ENCODE measurements around the gene DHRS12.

The DHRS12 gene

DNA sequence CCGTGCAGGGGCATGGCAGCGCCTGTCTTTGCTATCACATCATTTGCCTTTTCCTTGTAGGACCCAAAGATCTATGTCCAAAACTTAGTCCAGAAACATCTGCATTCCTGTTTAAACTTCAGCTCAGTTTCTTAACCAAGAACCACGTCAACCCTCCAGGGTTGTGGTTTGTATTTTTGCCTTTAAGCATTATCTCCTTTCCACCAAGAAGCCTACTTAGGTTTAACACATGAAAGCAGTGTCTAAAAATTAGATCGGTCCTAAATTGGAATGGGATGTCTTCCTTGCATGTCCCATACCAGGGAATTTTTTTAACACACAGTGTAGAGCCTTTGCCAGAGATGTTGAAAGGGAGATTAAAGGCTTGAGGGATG lies 38.8 kb downstream of the DHRS12 start:
- no peak for DNase-seq (ENCODE audit: low read depth, low spot score)
- no peak overlapping the region for H3K27ac ChIP-seq

DNA sequence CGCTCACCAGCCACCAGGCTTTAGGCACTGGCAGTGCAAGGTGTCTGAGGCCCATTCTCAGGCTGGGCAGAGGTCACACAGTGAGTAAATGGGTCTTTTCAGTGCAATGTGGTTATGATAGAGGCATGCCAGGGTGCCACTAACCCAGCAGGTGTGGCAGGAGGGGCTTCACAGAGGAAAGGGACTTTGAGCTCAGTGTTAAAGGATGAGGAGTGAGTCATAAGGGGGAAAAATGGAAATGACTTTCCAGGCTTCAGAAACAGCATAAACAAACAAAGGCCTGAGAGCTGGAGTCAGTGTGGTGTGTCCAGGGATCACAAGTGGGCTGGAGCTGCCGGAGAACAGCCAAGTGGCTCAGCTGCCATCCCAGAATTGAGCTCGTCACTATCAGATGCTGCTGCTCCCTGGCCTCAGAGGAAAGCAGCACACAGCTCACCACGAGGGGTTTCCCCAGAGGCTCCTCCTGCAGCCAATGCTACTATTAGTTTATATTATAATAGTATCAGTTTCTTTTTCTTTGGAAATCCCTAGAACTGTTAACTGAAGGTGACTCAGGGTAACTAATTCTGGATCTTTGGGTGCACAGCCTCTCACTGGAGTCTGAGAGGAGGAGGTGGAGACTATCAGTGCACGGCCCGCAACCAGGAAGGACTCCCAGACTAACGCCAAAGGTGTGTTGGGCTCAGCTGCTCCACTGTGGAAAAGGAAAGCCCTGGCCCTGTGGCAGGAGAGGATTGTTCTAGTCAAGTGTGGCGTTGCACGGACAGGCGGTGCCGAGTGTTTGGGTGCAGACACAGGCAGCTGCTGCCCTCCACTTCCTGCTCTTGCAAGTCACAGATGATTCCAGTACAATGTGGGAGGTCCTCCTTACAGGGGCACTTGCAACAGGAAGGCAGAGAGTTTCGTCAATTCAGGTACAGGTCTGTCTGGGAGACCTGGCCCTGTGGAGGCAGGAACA lies 39.5 kb downstream of the DHRS12 start:
- H3K27ac ChIP-seq: no peak overlapping the region

DNA sequence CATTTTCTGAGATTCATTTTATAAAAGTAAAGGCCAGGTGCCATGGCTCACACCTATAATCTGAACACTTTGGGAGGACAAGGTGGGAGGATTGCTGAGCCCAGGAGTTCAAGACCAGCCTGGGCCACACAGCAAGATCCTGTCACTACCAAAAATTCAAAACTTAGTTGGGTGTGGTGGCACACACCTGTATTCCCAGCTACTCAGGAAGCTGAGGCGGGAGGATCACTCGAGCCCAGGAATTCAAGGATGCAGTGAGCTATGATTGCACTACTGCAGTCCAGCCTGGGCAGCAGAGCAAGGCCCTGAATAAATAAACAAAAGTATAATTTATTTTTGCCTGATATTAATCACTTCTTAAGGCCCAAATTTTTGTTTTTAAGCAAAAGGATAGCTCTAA lies 40.5 kb downstream of the DHRS12 start:
- H3K27ac ChIP-seq: no peak overlapping the region
- no peak for DNase-seq (ENCODE audit: low read depth, low spot score)

More for the DNA sequence above, 39.5 kb downstream of the DHRS12 start:
- no peak for DNase-seq (ENCODE audit: low read depth, low spot score)

DNA sequence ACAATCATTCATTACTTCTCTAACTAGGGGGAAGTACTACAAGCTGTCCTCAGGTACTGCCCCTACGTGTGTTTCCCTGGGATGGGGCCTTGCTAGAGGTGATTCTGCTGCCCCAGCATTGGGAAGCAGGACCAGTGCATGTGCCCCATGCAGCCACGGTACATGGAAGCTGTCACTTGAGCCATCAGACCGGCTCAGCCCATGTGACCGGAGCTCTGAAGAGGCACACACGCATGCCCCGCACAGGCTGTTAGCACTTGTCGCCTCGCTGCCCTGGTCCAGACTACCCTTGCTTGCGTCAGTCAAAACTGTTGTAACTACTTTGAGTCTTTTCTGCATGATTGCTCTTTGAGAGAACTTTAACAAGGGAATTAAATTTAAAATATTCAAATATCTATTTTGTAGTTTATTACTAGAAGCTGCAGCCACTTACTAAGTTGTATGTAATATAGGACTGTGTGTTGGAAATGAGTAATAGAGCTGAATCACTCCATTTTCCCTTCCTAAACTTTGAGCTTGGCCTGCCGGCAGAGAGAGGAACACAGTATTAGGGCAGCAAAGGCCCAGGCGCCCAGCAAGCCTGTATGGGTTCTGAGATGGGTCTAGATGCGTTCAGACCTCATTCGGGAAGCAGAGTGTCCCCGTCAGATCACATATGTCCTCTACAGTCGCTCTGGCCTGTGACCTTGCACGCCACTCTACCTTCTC lies 42.2 kb downstream of the DHRS12 start:
- no peak overlapping the region for H3K27ac ChIP-seq
- no peak for DNase-seq (ENCODE audit: low read depth, low spot score)

DNA sequence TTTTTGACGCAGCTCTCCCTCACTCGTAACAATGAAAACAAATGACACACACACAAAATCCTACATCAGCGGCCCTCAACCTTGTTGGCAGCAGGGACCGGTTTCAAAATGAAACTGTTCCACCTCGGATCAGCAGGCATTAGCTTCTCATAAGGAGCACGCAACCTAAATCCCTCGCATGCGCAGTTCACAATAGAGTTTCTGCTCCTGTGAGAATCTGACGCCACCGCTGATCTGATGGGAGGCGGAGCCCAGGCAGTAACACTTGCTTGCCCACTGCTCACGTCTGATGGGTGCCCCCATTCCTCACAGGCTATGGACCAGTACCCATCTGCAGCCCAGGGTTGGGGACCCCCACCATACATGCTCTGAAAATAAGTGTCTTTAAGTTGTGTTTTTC lies 43.4 kb downstream of the DHRS12 start:
- H3K27ac ChIP-seq: no peak overlapping the region
- DNase-seq (ENCODE audit: low read depth, low spot score): no peak

DNA sequence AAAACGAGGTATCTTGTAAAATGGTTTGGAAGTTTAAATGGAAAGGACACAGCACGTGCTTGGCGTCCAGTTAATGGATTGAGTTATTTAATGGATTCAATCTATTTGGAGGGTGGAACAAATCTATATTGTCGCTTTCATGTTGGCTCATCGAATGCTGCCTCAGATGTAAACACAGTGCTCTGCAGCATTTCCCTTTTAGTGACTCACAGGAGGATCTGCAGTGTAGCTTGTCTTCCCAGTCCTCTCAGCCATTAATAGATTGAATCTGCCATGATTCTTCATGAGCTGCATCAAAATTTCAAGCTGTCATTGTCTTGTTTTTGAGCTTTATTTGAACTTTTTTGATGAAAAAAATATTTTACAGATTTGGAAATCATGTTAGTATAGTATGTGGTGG lies 44.7 kb downstream of the DHRS12 start:
- no peak for DNase-seq (ENCODE audit: low read depth, low spot score)
- H3K27ac ChIP-seq: no peak overlapping the region

DNA sequence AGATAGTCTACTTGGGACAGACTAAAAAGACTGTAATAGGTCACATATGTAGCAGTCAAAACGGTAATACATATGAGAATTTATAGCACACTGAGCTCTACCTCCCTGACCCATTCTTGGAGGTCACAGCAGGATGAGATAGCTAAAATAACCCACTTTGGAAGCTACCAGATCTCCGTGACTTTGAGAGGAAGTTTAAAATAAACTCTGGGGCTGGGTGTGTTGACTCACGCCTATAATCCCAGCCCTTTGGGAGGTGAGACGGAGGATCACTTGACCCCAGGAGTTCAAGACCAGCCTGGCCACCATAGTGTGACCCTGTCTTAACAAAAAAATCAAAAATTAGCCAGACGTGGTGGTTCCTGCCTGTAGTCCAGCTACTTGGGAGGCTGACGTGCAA lies 45.3 kb downstream of the DHRS12 start:
- no peak overlapping the region for H3K27ac ChIP-seq
- DNase-seq (ENCODE audit: low read depth, low spot score): no peak

DNA sequence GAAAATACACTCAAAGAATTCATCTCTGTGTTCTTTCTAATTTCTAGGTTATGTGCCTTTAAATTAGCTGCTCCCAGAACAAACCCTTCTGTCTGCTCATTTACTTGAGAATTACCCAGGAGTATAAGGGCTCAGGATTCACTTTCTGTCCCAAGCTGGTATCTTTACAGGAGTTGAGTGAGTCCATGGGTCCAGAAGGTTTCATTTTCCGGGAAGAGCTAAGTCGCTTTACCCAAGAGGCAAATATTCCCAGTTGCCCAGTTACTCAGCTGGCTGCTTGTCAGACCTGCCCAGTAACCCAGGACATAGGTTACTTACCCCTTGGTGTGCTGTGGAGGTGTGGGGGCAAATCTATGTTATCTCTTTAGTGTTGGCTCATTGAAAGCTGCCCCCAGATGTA lies 47.3 kb downstream of the DHRS12 start:
- H3K27ac ChIP-seq: no peak overlapping the region
- DNase-seq (ENCODE audit: low read depth, low spot score): no peak

DNA sequence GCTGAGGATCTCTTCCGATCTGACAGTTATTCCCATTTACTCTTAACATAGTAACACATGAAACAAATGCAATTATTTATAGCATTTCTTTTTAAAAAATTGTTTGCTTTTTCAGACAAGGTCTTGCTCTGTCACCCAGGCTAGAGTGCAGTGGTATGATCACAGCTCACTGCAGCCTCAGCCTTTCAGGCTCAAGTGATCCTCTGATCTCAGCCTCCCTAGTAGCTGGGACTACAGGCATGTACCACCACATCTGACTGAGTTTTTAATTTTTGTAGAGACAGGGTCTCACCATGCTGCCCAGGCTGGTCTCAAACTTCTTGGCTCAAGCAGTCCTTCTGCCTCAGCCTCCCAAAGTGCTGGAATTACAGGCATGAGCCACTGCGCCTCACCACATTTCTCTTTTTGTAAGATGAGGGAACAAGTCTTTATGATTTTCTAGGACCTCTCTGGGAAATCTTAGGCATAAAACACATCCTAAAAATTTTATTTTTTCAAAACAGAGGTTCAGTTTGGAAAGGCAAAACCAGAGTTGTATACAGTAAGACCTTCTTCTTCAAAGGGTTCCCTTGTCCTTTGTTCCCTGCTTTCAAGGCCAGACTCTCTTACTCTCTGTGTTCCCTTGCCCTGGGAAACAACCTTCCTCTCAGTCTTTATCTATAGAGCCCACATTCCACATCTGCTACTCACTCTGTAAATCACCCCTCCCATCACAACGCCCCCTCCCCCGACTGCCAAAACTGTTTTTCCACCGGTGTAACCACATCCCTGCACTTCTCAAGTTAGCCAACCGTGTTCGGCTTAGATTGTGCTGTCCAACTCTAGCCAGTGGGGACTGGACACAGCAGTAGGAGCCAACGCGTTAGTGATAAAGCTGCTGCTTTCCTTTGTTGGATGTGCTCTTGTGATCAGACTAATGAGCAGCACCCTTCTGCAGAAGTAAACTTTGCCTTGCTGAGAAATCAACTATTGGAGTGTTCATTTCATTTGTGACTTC lies 56.2 kb downstream of the DHRS12 start:
- DNase-seq (ENCODE audit: low read depth, low spot score): no peak
- no peak overlapping the region for H3K27ac ChIP-seq

DNA sequence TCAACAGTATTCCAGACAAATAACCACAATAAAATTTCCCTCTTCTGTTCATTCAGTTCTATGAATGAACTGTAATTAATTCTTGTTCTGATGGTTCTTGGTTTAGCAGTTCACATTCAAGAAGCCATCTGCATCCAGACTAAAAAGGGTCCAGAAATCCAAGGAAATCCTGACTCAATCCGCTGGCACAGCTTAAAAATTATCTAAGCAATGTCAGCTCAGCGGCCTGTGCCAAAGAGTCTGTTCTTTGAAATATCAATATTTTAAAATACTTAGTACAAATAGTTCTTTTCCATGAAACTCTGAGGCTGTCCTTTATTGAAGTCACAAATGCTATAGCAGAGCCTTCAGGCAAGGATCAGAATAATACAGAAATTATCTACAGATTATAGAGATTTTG lies 57.2 kb downstream of the DHRS12 start:
- DNase-seq (ENCODE audit: low read depth, low spot score): no peak
- no peak overlapping the region for H3K27ac ChIP-seq

DNA sequence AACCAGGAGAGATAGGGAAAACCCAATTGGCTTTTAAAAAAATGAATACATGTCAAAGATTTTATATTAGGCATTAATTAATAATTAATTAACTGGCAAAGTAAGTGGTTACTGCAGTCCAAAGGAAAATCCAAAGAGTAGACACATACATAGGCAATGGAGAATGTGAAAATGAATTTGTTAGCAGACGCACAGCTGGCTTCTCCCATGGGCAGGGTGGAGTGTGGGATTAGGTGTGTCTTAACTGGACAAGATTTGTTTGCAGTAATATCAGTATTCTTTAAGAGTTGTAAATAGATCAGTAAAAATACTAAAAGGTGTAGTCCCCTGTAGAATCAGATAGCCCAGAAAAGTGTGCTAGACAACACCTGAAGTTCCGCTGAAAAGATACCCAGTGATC lies 58.7 kb downstream of the DHRS12 start:
- no peak for DNase-seq (ENCODE audit: low read depth, low spot score)
- no peak overlapping the region for H3K27ac ChIP-seq

DNA sequence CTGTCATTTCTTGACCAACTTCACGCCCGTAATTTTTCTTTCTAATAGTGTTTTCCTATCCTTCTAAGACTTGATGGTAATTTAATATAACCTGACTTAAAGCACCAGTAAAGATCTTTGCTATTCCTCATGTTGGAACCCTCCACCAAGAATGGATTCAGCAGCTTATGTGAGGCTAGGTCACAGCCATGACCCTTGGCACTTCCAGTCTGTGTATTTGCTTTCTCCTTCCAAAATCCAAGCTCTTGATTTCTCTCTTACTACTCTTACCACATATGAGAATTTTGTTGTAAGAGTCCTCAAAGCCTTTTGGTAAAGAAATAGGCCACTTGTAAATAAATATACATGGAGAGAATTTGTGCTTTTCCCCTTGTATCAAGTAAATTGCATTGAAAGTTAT lies 61.4 kb downstream of the DHRS12 start:
- no peak overlapping the region for H3K27ac ChIP-seq
- DNase-seq (ENCODE audit: low read depth, low spot score): no peak

DNA sequence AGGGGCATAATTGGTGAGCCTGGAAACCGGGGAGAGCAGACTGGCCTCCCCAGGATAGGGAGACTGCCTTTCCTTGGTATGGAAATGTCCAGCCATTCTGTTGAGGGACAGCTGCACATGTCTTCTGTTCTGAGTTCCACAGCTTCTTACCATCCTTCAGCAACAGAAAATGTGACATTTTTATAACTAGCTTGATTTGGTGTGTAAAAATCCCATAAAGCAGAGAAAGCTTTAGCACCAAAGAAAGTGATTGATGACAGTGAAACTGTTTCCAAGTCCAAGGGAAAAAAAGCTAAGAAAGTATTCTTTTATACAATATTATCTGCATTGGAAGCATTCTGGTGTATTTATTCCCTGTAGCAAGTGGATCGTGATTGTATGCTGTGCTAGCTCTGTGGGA lies 61.9 kb downstream of the DHRS12 start:
- no peak overlapping the region for H3K27ac ChIP-seq
- DNase-seq (ENCODE audit: low read depth, low spot score): no peak

DNA sequence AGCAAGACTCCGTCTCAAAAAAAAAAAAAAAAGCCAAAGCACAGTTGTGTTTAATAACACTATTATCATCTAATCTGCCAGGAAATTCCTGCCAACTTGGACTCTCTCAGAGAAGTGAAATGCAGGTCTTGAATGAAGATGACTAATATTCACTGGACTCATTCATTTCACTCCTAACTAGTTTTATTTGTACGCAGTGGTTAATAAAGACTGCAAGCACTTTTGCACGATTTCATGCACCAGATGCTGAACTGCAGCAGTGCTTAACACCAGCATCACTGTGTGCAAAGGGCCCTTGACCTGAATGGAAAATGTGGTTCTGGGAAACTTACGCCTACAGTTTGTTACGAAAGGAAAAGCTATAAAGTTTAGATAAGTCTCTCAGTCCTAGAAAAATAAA lies 63.3 kb downstream of the DHRS12 start:
- no peak overlapping the region for H3K27ac ChIP-seq
- no peak for DNase-seq (ENCODE audit: low read depth, low spot score)

DNA sequence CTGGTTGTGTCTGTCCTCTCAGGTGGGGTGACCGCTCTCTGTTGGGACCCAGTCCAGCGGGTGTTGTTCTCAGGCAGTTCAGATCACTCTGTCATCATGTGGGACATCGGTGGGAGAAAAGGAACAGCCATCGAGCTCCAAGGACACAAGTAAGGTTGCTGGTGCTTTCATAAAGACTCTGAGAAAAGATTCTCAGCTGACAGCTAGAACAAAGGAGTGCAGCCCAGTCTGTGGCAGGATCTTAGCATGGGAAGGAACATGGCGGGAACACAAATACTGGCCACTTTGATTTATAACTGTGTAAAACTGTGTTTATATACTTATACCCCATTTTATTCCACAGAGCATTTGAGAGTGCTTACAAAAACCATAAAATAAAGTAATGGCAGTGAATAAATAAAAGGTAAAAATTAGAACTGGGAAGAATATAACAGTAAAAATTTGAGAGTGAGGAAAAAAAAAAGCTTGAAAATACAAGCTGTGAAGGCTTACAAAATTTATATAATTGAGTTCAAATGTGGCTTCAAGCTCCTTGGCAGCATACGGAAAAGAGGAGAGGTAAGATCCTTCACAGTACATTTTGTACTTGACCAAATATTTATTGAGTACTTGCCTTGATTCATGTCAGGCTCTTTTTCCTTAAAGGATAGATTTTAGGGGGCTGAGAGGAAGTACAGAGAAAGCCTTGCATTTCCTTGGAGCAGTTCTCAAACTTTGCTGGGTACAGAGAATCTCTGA lies 64.8 kb downstream of the DHRS12 start:
- no peak overlapping the region for H3K27ac ChIP-seq
- no peak for DNase-seq (ENCODE audit: low read depth, low spot score)

DNA sequence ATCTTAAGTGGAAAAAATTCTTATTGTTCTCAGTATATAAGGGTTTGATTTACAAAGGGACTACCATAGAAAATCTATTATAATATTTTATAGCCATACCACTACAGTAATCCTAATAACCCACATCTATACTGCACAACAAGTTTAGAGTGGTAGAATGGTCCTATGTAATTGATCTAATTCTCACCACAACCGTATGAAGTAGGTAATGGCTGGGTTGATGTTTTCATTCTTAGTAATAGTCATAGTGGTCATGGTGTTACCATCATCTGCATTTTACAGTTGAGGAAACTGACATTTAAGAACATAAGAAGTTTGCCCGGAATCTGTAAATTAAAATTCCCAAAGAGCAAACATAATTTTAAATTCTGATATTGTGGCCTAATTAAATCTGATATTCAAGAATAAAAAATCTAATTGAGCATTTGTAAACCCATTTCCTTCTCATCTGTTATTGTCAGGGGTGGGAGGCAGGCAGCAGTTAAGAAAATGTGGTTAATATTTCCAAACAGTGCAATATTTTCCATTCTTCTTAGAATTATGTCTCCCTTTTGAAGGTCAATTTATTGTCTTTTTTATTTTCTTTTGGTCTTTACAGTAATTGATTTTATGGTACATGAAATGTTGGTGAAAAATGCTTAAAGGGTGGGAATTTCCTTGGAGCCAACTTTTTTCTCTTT lies 65.6 kb downstream of the DHRS12 start:
- DNase-seq (ENCODE audit: low read depth, low spot score): no peak
- H3K27ac ChIP-seq: no peak overlapping the region

DNA sequence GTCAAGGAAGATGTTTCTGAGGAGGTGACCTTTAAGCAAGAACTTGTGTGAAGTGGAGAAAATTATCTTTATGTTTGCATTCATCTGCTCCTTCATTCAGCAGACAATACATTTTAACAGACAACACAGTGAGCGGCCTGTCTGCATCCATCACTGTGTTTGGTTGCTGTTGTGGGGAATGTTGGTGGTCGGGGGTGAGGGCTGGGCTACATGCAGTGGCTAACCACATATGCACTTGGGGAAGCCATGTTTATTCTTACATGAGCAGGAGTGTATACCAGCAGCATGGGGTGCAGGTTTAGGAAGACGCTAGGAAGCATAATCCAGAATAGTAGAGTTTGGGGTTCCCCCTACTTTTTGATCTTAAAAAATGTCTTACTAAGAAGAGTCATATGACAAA lies 66.4 kb downstream of the DHRS12 start:
- no peak for DNase-seq (ENCODE audit: low read depth, low spot score)
- no peak overlapping the region for H3K27ac ChIP-seq

DNA sequence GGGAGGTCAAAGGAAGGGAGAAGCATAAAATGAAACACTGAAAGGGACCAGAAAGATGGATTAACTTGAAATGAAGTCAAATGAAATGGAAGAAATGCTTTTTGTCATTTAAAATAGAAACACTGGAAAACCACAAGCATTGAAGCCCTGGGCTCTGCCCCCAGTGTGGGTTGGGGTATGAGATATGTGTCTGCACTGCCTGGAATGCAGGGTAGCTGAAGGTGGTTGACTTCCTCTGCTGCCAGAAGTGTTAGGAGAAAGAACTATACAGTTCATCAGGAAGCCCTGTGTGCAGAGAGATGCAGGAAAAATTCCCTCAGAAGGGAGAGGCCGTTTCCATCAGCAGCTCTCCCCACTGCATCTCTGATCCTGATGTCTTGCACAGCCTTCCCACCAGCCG lies 69.2 kb downstream of the DHRS12 start:
- no peak for DNase-seq (ENCODE audit: low read depth, low spot score)
- H3K27ac ChIP-seq: no peak overlapping the region
